ENCODE data around the gene CYBC1. TPM values are rescaled to one million over a fixed set of nuclear protein-coding genes. Genes with fewer than 3 reads are reported as not detected.
A peak's percentile ranks its signal among the peaks of the same experiment; 100 is the strongest.

The CYBC1 gene
- total and polyA plus RNA-seq, 7 experiments from 2014 or later: 112 to 385 (median 181) TPM

GRCh38 chr17:82435601-82436583 is 14.7 kb downstream of the CYBC1 start:
- intact Hi-C loops (cut with micrococcal nuclease): no loop called here
- ATAC-seq: no peak
- peak overlapping the region in 2 of 9 donors; percentile 43 to 53 for H3K27ac Mint-ChIP-seq

GRCh38 chr17:82435103-82435502 is 15.4 kb downstream of the CYBC1 start:
- Mint-ChIP-seq H3K4me1 (peaks cover 4 to 18% (median 12%) of the 10 kb centered on the region in 7 donors), H3K9me3 (no peaks in the 10 kb centered on the region), H3K4me3 (no peak overlapping the region), H3K36me3 (peaks cover 0 to 10% (median 2%) of the 10 kb centered on the region in 5 donors), H3K27ac (peak overlapping the region in 3 of 9 donors; percentile 24 to 56 (median 53)), H3K27me3 (no peaks in the 10 kb centered on the region)
- ATAC-seq (no peak), DNase-seq (no peak)
- H3K36me3 ChIP-seq (ENCODE audit: control insufficient read depth in 2 of 3, insufficient read depth in 3 of 3, low read length in 3 of 3): peaks cover 0 to 62% (median 8%) of the 10 kb centered on the region in 3 experiments
- CTCF ChIA-PET: no interaction called here
- no peak overlapping the region for H3K4me3 ChIP-seq (ENCODE audit: low read length)
- intact Hi-C loops (cut with micrococcal nuclease): no loop called here
- H3K27me3 ChIP-seq (ENCODE audit: control insufficient read depth in 2 of 2, insufficient read depth in 2 of 2, low read length in 2 of 2): no peaks in the 10 kb centered on the region
- H3K9me3 ChIP-seq (ENCODE audit: control insufficient read depth in 2 of 3, low read length in 3 of 3): no peaks in the 10 kb centered on the region
- POLR2A ChIA-PET: interaction anchor here (1.7 to 1.8 kb wide), 2 partner anchors 11 to 23 kb away, joined by 4 read pairs; partner anchors contain the start of gene NARF
- peaks cover 5 to 8% of the 10 kb centered on the region in 2 donors for H3K4me1 ChIP-seq (ENCODE audit: control insufficient read depth in 2 of 2, insufficient read depth in 2 of 2, low read length in 2 of 2)
- no peak overlapping the region for H3K27ac ChIP-seq (ENCODE audit: low read depth, low read length)

More at GRCh38 chr17:82435601-82436583, 14.7 kb downstream of the CYBC1 start:
- no peak for DNase-seq
- no peaks in the 10 kb centered on the region for H3K27me3 ChIP-seq (ENCODE audit: control insufficient read depth in 2 of 2, insufficient read depth in 2 of 2, low read length in 2 of 2)
- peaks cover 0 to 62% (median 8%) of the 10 kb centered on the region in 3 experiments for H3K36me3 ChIP-seq (ENCODE audit: control insufficient read depth in 2 of 3, insufficient read depth in 3 of 3, low read length in 3 of 3)
- H3K36me3 Mint-ChIP-seq: peaks cover 0 to 5% (median 0%) of the 10 kb centered on the region in 5 donors
- H3K27ac ChIP-seq (ENCODE audit: low read depth, low read length): no peak overlapping the region
- H3K4me1 ChIP-seq (ENCODE audit: control insufficient read depth in 2 of 2, insufficient read depth in 2 of 2, low read length in 2 of 2): peaks cover 5 to 8% of the 10 kb centered on the region in 2 donors
- no peaks in the 10 kb centered on the region for H3K9me3 Mint-ChIP-seq
- H3K4me3 ChIP-seq (ENCODE audit: low read length): no peak overlapping the region
- POLR2A ChIA-PET: interaction anchor here (0.5 to 1.8 kb wide), 3 partner anchors 10 to 22 kb away, joined by 4 read pairs; partner anchors contain the start of gene NARF
- H3K27me3 Mint-ChIP-seq: no peaks in the 10 kb centered on the region
- CTCF ChIA-PET: interaction anchor here (0.6 kb wide), 1 partner anchor 134 kb away, joined by 3 read pairs; no protein-coding TSS in a partner anchor
- peaks cover 3 to 21% (median 10%) of the 10 kb centered on the region in 7 donors for H3K4me1 Mint-ChIP-seq
- H3K9me3 ChIP-seq (ENCODE audit: control insufficient read depth in 2 of 3, low read length in 3 of 3): no peaks in the 10 kb centered on the region
- no peak overlapping the region for H3K4me3 Mint-ChIP-seq

GRCh38 chr17:82434216-82434565 is 16.4 kb downstream of the CYBC1 start:
- POLR2A ChIA-PET: interaction anchor here (0.8 kb wide), 1 partner anchor 15 kb away, joined by 3 read pairs; no protein-coding TSS in a partner anchor

GRCh38 chr17:82433560-82434215 is 16.9 kb downstream of the CYBC1 start:
- Mint-ChIP-seq H3K9me3 (no peaks in the 10 kb centered on the region), H3K4me1 (peaks cover 11 to 29% (median 22%) of the 10 kb centered on the region in 7 donors), H3K27me3 (no peaks in the 10 kb centered on the region), H3K27ac (peak overlapping the region in 4 of 9 donors; percentile 14 to 59 (median 34)), H3K36me3 (peaks cover 0 to 19% (median 11%) of the 10 kb centered on the region in 5 donors), H3K4me3 (no peak overlapping the region)
- DNase-seq: no peak
- Histone ChIP-seq H3K9me3 (ENCODE audit: control insufficient read depth in 2 of 3, low read length in 3 of 3) (no peaks in the 10 kb centered on the region), H3K27me3 (ENCODE audit: control insufficient read depth in 2 of 2, insufficient read depth in 2 of 2, low read length in 2 of 2) (no peaks in the 10 kb centered on the region), H3K4me1 (ENCODE audit: control insufficient read depth in 2 of 2, insufficient read depth in 2 of 2, low read length in 2 of 2) (peaks cover 5 to 8% of the 10 kb centered on the region in 2 donors), H3K27ac (ENCODE audit: low read depth, low read length) (no peak overlapping the region), H3K4me3 (ENCODE audit: low read length) (no peak overlapping the region), H3K36me3 (ENCODE audit: control insufficient read depth in 2 of 3, insufficient read depth in 3 of 3, low read length in 3 of 3) (peaks cover 0 to 53% (median 8%) of the 10 kb centered on the region in 3 experiments)
- intact Hi-C loops (cut with micrococcal nuclease): no loop called here
- POLR2A ChIA-PET: interaction anchor here (0.6 to 0.8 kb wide), 2 partner anchors 15 to 38 kb away, joined by 3 read pairs; no protein-coding TSS in a partner anchor
- ATAC-seq: no peak
- CTCF ChIA-PET: no interaction called here

More at GRCh38 chr17:82434216-82434565, 16.4 kb downstream of the CYBC1 start:
- no peak overlapping the region for H3K27ac ChIP-seq (ENCODE audit: low read depth, low read length)
- no peaks in the 10 kb centered on the region for H3K27me3 Mint-ChIP-seq
- H3K4me3 ChIP-seq (ENCODE audit: low read length): no peak overlapping the region
- ATAC-seq: peak; percentile 69
- peaks cover 0 to 58% (median 8%) of the 10 kb centered on the region in 3 experiments for H3K36me3 ChIP-seq (ENCODE audit: control insufficient read depth in 2 of 3, insufficient read depth in 3 of 3, low read length in 3 of 3)
- no peaks in the 10 kb centered on the region for H3K9me3 Mint-ChIP-seq
- CTCF ChIA-PET: no interaction called here
- H3K4me1 Mint-ChIP-seq: peaks cover 11 to 27% (median 21%) of the 10 kb centered on the region in 7 donors
- H3K36me3 Mint-ChIP-seq: peaks cover 0 to 18% (median 11%) of the 10 kb centered on the region in 5 donors
- H3K4me1 ChIP-seq (ENCODE audit: control insufficient read depth in 2 of 2, insufficient read depth in 2 of 2, low read length in 2 of 2): peaks cover 5 to 8% of the 10 kb centered on the region in 2 donors
- H3K9me3 ChIP-seq (ENCODE audit: control insufficient read depth in 2 of 3, low read length in 3 of 3): no peaks in the 10 kb centered on the region
- H3K27ac Mint-ChIP-seq: peak overlapping the region in 4 of 9 donors; percentile 34 to 70 (median 54)
- intact Hi-C loops (cut with micrococcal nuclease): no loop called here
- H3K4me3 Mint-ChIP-seq: peak overlapping the region in 1 of 10 donors; percentile 24
- no peaks in the 10 kb centered on the region for H3K27me3 ChIP-seq (ENCODE audit: control insufficient read depth in 2 of 2, insufficient read depth in 2 of 2, low read length in 2 of 2)
- peak in 1 of 9 donors; percentile 29 for DNase-seq

GRCh38 chr17:82432017-82432416 is 18.5 kb downstream of the CYBC1 start:
- Mint-ChIP-seq H3K9me3 (no peaks in the 10 kb centered on the region), H3K27ac (no peak overlapping the region), H3K36me3 (peaks cover 0 to 17% (median 11%) of the 10 kb centered on the region in 5 donors), H3K4me3 (no peak overlapping the region), H3K27me3 (no peaks in the 10 kb centered on the region), H3K4me1 (peaks cover 11 to 33% (median 23%) of the 10 kb centered on the region in 7 donors)
- intact Hi-C loops (cut with micrococcal nuclease): no loop called here
- Histone ChIP-seq H3K4me3 (ENCODE audit: low read length) (no peak overlapping the region), H3K27me3 (ENCODE audit: control insufficient read depth in 2 of 2, insufficient read depth in 2 of 2, low read length in 2 of 2) (no peaks in the 10 kb centered on the region), H3K4me1 (ENCODE audit: control insufficient read depth in 2 of 2, insufficient read depth in 2 of 2, low read length in 2 of 2) (peaks cover 5 to 8% of the 10 kb centered on the region in 2 donors), H3K9me3 (ENCODE audit: control insufficient read depth in 2 of 3, low read length in 3 of 3) (no peaks in the 10 kb centered on the region), H3K36me3 (ENCODE audit: control insufficient read depth in 2 of 3, insufficient read depth in 3 of 3, low read length in 3 of 3) (peaks cover 0 to 36% (median 8%) of the 10 kb centered on the region in 3 experiments), H3K27ac (ENCODE audit: low read depth, low read length) (no peak overlapping the region)
- DNase-seq: no peak
- ATAC-seq: no peak
- CTCF ChIA-PET: no interaction called here
- POLR2A ChIA-PET: no interaction called here

- POLR2A ChIA-PET: interaction anchor here (0.6 kb wide), 1 partner anchor 18 kb away, joined by 3 read pairs; no protein-coding TSS in a partner anchor
- H3K36me3 ChIP-seq (ENCODE audit: control insufficient read depth in 2 of 3, insufficient read depth in 3 of 3, low read length in 3 of 3): peaks cover 0 to 16% (median 0%) of the 10 kb centered on the region in 3 experiments
- Mint-ChIP-seq H3K27ac (peak overlapping the region in 5 of 9 donors; percentile 12 to 74 (median 41)), H3K36me3 (peaks cover 0 to 17% (median 11%) of the 10 kb centered on the region in 5 donors), H3K9me3 (no peaks in the 10 kb centered on the region), H3K4me3 (peak overlapping the region in 3 of 10 donors; percentile 38 to 58 (median 51)), H3K27me3 (no peaks in the 10 kb centered on the region), H3K4me1 (peaks cover 16 to 29% (median 22%) of the 10 kb centered on the region in 7 donors)
- CTCF ChIA-PET: no interaction called here
- peaks cover 5 to 8% of the 10 kb centered on the region in 2 donors for H3K4me1 ChIP-seq (ENCODE audit: control insufficient read depth in 2 of 2, insufficient read depth in 2 of 2, low read length in 2 of 2)
- DNase-seq: no peak
- no peak overlapping the region for H3K27ac ChIP-seq (ENCODE audit: low read depth, low read length)
- H3K4me3 ChIP-seq (ENCODE audit: low read length): no peak overlapping the region
- no peaks in the 10 kb centered on the region for H3K27me3 ChIP-seq (ENCODE audit: control insufficient read depth in 2 of 2, insufficient read depth in 2 of 2, low read length in 2 of 2)
- H3K9me3 ChIP-seq (ENCODE audit: control insufficient read depth in 2 of 3, low read length in 3 of 3): no peaks in the 10 kb centered on the region
- peak; percentile 26 for ATAC-seq
- intact Hi-C loops (cut with micrococcal nuclease): no loop called here
These were observed 20.7 kb downstream of the CYBC1 start for GRCh38 chr17:82429824-82430223.

Data from naive thymus-derived CD4-positive, alpha-beta T cell (primary cell).